Caco-2 (cell line): ENCODE measurements around the gene MISFA. TPM values are rescaled to one million over a fixed set of nuclear protein-coding genes. Genes with fewer than 3 reads are reported as not detected.

ENCODE experiments used
- BruUV-seq: library from RNA; stranded (reverse); fragments of 400-500 nt; replicated peaks from 2 replicates; lab custom pipeline; 2021; lab: Mats Ljungman, UMichigan
- CTCF ChIA-PET: fragments of 300-600 bp; sonication (Branson Sonifier 250); formaldehyde crosslinking; loops from one replicate; lab custom pipeline; 2022; ENCODE audit warnings: antibody characterized with exemption; lab: Charles Lee
- POLR2A ChIA-PET: fragments of 300-600 bp; sonication (Branson Sonifier 250); formaldehyde crosslinking; loops from one replicate; lab custom pipeline; 2022; ENCODE audit warnings: antibody characterized with exemption; lab: Charles Lee
- DNase-seq, 2 experiments: peaks; one replicate each; pipeline versions ENCODE4 v3.0.0 to v3.0.0-alpha.2; 2020 to 2022
- H3K27me3 ChIP-seq: replicated peaks from 2 replicates; pipeline ENCODE4 v1.6.0; 2011; ENCODE audit warnings: low read length; ENCODE audit not compliant: control insufficient read depth, insufficient read depth
- H3K36me3 ChIP-seq: 2 replicates; pipeline ENCODE4 v1.5.1; 2011; ENCODE audit warnings: low read length; ENCODE audit not compliant: control insufficient read depth, insufficient read depth
- H3K4me1 ChIP-seq: fragments of 250-450 bp; sonication (Bioruptor Pico); 2 replicates; pipeline ENCODE4 v1.5.1; 2020; ENCODE audit warnings: mild to moderate bottlenecking
- H3K4me3 ChIP-seq: 2 replicates; pipeline ENCODE4 v1.5.1; 2011; ENCODE audit warnings: low read depth, mild to moderate bottlenecking, control low read depth, low read length
- H3K9me3 ChIP-seq: fragments of 250-450 bp; sonication (Bioruptor Pico); 2 replicates; pipeline ENCODE4 v1.5.1; 2020; ENCODE audit warnings: mild to moderate bottlenecking, moderate library complexity
- H3K27ac Mint-ChIP-seq: one replicate; pipeline ENCODE4 v1.8.0; 2022; ENCODE audit warnings: mixed read lengths; ENCODE audit not compliant: unreplicated experiment
- H3K27me3 Mint-ChIP-seq: one replicate; pipeline ENCODE4 v1.8.0; 2022; ENCODE audit warnings: mixed read lengths; ENCODE audit not compliant: insufficient read depth, unreplicated experiment
- H3K36me3 Mint-ChIP-seq: one replicate; pipeline ENCODE4 v1.8.0; 2022; ENCODE audit warnings: mild to moderate bottlenecking, mixed read lengths; ENCODE audit not compliant: insufficient read depth, unreplicated experiment
- H3K4me1 Mint-ChIP-seq: one replicate; pipeline ENCODE4 v1.8.0; 2022; ENCODE audit warnings: low read depth, mixed read lengths; ENCODE audit not compliant: unreplicated experiment
- H3K4me3 Mint-ChIP-seq: one replicate; pipeline ENCODE4 v1.8.0; 2022; ENCODE audit warnings: mild to moderate bottlenecking, moderate library complexity, mixed read lengths; ENCODE audit not compliant: unreplicated experiment
- H3K9me3 Mint-ChIP-seq: one replicate; pipeline ENCODE4 v1.8.0; 2022; ENCODE audit warnings: mixed read lengths; ENCODE audit not compliant: unreplicated experiment
- CTCF ChIP-seq, 2 experiments: fragments of 200-600 bp in 1 of 2; IDR thresholded peaks; 1 replicate in 1 of 2; 2 replicates in 1 of 2; pipeline versions ENCODE4 v1.5.1 to v1.8.0; 2011 to 2022; ENCODE audit warnings: antibody characterized with exemption in 1 of 2, control low read depth in 1 of 2, inconsistent platforms in 1 of 2, low read depth in 1 of 2, low read length in 1 of 2, mild to moderate bottlenecking in 1 of 2, moderate library complexity in 1 of 2; ENCODE audit not compliant: insufficient read depth in 1 of 2, severe bottlenecking in 1 of 2, unreplicated experiment in 1 of 2
- intact Hi-C: fragments of 100-400 bp; cut with micrococcal nuclease; formaldehyde crosslinking; loops from one replicate; pipeline ENCODE4 v1.10.0; 2022; ENCODE audit not compliant: unreplicated experiment
- total RNA-seq: library from RNA; stranded (reverse); gene quantifications from 2 replicates; pipeline ENCODE4 v1.2.3, GENCODE V29; 2022

MISFA gene
- total RNA-seq, 1 experiment from 2014 or later, result 8.8 TPM

DNA sequence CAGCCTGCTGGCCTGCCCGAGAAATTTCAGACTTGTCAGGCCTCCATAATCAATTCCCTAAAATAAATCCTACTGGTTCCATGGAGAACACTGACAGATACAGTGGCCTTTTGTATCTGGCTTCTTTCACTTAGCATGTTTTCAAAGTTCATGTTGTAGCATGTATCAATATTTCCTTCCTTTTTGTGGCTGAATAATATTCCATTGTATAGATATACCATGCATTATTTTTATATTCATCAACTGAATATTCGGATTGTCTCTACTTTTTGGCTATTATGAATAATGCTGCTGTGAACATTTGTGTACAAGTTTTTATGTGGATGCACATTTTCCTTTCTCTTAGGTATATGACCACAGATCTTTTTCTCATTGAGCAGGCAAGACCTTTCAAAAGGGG lies 24.1 kb downstream of the MISFA start:
- DNase-seq, result no peak
- no peaks in the 10 kb centered on the region for H3K9me3 ChIP-seq
- H3K27me3 Mint-ChIP-seq, result no peaks in the 10 kb centered on the region
- peaks cover 6% of the 10 kb centered on the region for H3K36me3 Mint-ChIP-seq
- no peak for TF ChIP-seq CTCF (IDR thresholded peaks at IDR 0.05; ENCODE audit: insufficient read depth in 1 of 2, low read depth in 1 of 2, low read length in 1 of 2, severe bottlenecking in 1 of 2, unreplicated experiment in 1 of 2)
- no peaks in the 10 kb centered on the region for H3K9me3 Mint-ChIP-seq
- POLR2A ChIA-PET, result no interaction called here
- no TSS peak for BruUV-seq
- H3K4me3 ChIP-seq, result no peak overlapping the region
- no peaks in the 10 kb centered on the region for H3K36me3 ChIP-seq
- H3K4me1 Mint-ChIP-seq, result no peaks in the 10 kb centered on the region
- H3K4me1 ChIP-seq, result no peaks in the 10 kb centered on the region
- H3K27me3 ChIP-seq, result no peaks in the 10 kb centered on the region
- CTCF ChIA-PET, result no interaction called here
- H3K4me3 Mint-ChIP-seq, result no peak overlapping the region
- intact Hi-C loops, result no loop called here
- no peak overlapping the region for H3K27ac Mint-ChIP-seq

DNA sequence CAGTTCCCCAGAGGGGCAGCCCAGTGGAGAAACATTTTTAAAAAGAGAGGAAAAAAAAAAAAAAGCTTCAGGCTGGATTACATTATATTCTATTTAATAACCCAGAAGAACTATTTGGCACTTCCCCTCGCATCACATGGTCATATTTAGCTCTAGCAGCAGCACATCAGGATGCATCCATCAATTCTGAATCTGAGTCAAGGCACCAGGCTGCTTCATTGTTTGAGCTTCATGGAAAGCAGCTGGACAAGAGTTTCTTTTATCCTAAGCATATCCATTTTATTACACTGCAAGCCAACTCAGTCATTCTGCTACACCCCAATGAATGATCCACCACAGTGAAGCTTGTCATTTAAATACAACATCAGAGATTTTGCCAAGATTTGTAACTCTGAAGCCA lies 24.6 kb downstream of the MISFA start:
- Mint-ChIP-seq H3K27ac (no peak overlapping the region), H3K27me3 (no peaks in the 10 kb centered on the region), H3K9me3 (no peaks in the 10 kb centered on the region), H3K4me1 (no peaks in the 10 kb centered on the region), H3K36me3 (peaks cover 6% of the 10 kb centered on the region), H3K4me3 (no peak overlapping the region)
- BruUV-seq, result no TSS peak
- no peaks in the 10 kb centered on the region for H3K36me3 ChIP-seq
- intact Hi-C loops, result no loop called here
- POLR2A ChIA-PET, result interaction anchor here (0.7 kb wide), 1 partner anchor 12 kb away, joined by 6 read pairs; no protein-coding TSS in a partner anchor
- no peaks in the 10 kb centered on the region for H3K4me1 ChIP-seq
- no peak for TF ChIP-seq CTCF (IDR thresholded peaks at IDR 0.05; ENCODE audit: insufficient read depth in 1 of 2, low read depth in 1 of 2, low read length in 1 of 2, severe bottlenecking in 1 of 2, unreplicated experiment in 1 of 2)
- no peak for DNase-seq
- H3K9me3 ChIP-seq, result no peaks in the 10 kb centered on the region
- CTCF ChIA-PET, result interaction anchor here (0.6 kb wide), 1 partner anchor 42 kb away, joined by 6 read pairs; no protein-coding TSS in a partner anchor
- H3K27me3 ChIP-seq, result no peaks in the 10 kb centered on the region
- no peak overlapping the region for H3K4me3 ChIP-seq

DNA sequence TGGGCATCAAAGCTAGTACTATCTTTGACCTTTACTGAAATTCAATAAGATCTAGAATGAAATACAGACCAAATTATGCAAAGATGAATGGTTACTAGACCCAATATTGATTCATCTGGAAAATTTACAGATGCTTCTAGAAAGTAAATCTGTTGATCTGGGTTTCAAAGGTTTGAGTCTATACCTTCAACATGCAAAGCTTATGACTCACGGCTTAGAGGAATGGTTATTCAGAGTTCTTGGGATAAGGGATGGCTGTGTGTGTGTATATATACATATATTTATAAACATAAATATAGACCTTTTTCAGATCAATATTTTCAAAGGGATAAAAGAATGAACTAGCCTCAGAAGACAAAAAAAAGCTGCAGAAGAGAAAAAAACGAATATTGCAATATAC lies 33.3 kb downstream of the MISFA start:
- peaks cover 2% of the 10 kb centered on the region; the same call in 1 of the 2 replicates for H3K4me1 ChIP-seq
- intact Hi-C loops, result loop anchor here (5.0 kb wide), 3 partner anchors 99 to 311 kb away; partner anchors contain the start of genes GTF2H1 and HPS5
- H3K9me3 ChIP-seq, result no peaks in the 10 kb centered on the region
- no peak for TF ChIP-seq CTCF (IDR thresholded peaks at IDR 0.05; ENCODE audit: insufficient read depth in 1 of 2, low read depth in 1 of 2, low read length in 1 of 2, severe bottlenecking in 1 of 2, unreplicated experiment in 1 of 2)
- no peaks in the 10 kb centered on the region for H3K36me3 ChIP-seq
- no peaks in the 10 kb centered on the region for H3K27me3 ChIP-seq
- no peaks in the 10 kb centered on the region for H3K4me1 Mint-ChIP-seq
- ChIA-PET POLR2A (interaction anchor here (0.7 to 2.5 kb wide), 3 partner anchors 44 to 213 kb away, joined by 3 to 17 read pairs (median 6); partner anchors contain the start of gene UEVLD), CTCF (interaction anchor here (1.6 kb wide), 1 partner anchor 92 kb away, joined by 3 read pairs; no protein-coding TSS in a partner anchor)
- H3K36me3 Mint-ChIP-seq, result peaks cover 14% of the 10 kb centered on the region
- no peak for DNase-seq
- H3K9me3 Mint-ChIP-seq, result no peaks in the 10 kb centered on the region
- H3K4me3 ChIP-seq, result peak overlapping the region; percentile 67
- H3K4me3 Mint-ChIP-seq, result peak overlapping the region; percentile 89
- peaks cover 4% of the 10 kb centered on the region for H3K27me3 Mint-ChIP-seq
- H3K27ac Mint-ChIP-seq, result peak overlapping the region; percentile 98
- no TSS peak for BruUV-seq
